HG02588 (cell line): ENCODE data around the gene CORIN.

Experiments
- ATAC-seq: cut with Tn5 transposase; IDR thresholded peaks from one replicate; pipeline ENCODE4 v1.9.1; 2021; ENCODE audit warnings: mild to moderate bottlenecking, moderate library complexity; ENCODE audit not compliant: unreplicated experiment

CORIN gene

GRCh38 chr4:47836641-47837093, 1.2 kb downstream of the CORIN start:
- ATAC-seq: peak; percentile 60

GRCh38 chr4:47835494-47835893, 2.4 kb downstream of the CORIN start:
- no peak for ATAC-seq

- no peak for ATAC-seq
These were observed 6.7 kb downstream of the CORIN start for GRCh38 chr4:47831026-47831679.

GRCh38 chr4:47830265-47831025, 7.4 kb downstream of the CORIN start:
- no peak for ATAC-seq

GRCh38 chr4:47829438-47829837, 8.4 kb downstream of the CORIN start:
- ATAC-seq: no peak

- ATAC-seq: no peak
These were observed 10.4 kb downstream of the CORIN start for GRCh38 chr4:47827343-47828047.

- ATAC-seq: peak; percentile 63
These were observed 13.0 kb downstream of the CORIN start for GRCh38 chr4:47824840-47825239.

- ATAC-seq: no peak
These were observed 18.7 kb downstream of the CORIN start for GRCh38 chr4:47819178-47819577.

- no peak for ATAC-seq
These were observed 20.6 kb downstream of the CORIN start for GRCh38 chr4:47817275-47817674.

- no peak for ATAC-seq
These were observed 21.1 kb downstream of the CORIN start for GRCh38 chr4:47816748-47817147.

- no peak for ATAC-seq
These were observed 23.1 kb downstream of the CORIN start for GRCh38 chr4:47814618-47815295.

- no peak for ATAC-seq
These were observed 28.1 kb downstream of the CORIN start for GRCh38 chr4:47809654-47810203.

- ATAC-seq: no peak
These were observed 33.3 kb downstream of the CORIN start for GRCh38 chr4:47804598-47804997.

- no peak for ATAC-seq
These were observed 36.3 kb downstream of the CORIN start for GRCh38 chr4:47801481-47802002.

GRCh38 chr4:47798165-47798564, 39.7 kb downstream of the CORIN start:
- ATAC-seq: no peak

GRCh38 chr4:47791965-47792364, 45.9 kb downstream of the CORIN start:
- no peak for ATAC-seq

- ATAC-seq: no peak
These were observed 47.8 kb downstream of the CORIN start for GRCh38 chr4:47790105-47790504.

- ATAC-seq: no peak
These were observed 49.7 kb downstream of the CORIN start for GRCh38 chr4:47788126-47788525.

- no peak for ATAC-seq
These were observed 50.9 kb downstream of the CORIN start for GRCh38 chr4:47786958-47787370.

GRCh38 chr4:47785153-47785552, 52.7 kb downstream of the CORIN start:
- no peak for ATAC-seq

GRCh38 chr4:47784222-47784621, 53.6 kb downstream of the CORIN start:
- no peak for ATAC-seq
